ENCODE results near the gene PI4KB.

DNA sequence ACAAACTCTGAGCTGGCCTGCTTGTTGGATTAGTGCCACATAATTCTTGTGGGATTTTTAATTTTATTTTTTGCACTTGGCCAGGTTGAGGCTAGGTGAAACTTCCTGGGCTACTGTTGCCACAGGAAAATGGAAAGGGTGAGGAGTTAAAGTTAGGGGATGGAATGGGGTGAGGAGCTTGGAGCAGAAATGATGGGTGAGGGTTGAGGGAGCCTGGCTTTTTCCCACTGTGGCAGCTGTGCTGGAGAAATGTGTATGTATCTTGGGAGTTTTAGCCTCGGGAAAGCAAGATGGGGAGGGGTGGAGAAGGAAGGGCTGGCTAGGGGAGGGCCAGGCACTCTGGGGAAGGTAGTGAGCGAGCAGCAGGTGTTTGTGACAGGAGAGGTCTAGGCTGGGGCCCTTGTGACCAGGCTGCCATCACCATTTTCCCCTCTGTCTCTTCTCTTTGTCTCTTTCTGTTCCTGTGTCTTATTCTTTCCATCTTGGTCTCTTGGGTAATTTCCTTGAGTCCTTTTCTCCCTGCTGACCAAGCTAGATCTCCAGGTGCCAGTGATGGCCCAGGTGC, 43.1 kb downstream of the PI4KB start:
- TF ChIP-seq, protein P1, sequence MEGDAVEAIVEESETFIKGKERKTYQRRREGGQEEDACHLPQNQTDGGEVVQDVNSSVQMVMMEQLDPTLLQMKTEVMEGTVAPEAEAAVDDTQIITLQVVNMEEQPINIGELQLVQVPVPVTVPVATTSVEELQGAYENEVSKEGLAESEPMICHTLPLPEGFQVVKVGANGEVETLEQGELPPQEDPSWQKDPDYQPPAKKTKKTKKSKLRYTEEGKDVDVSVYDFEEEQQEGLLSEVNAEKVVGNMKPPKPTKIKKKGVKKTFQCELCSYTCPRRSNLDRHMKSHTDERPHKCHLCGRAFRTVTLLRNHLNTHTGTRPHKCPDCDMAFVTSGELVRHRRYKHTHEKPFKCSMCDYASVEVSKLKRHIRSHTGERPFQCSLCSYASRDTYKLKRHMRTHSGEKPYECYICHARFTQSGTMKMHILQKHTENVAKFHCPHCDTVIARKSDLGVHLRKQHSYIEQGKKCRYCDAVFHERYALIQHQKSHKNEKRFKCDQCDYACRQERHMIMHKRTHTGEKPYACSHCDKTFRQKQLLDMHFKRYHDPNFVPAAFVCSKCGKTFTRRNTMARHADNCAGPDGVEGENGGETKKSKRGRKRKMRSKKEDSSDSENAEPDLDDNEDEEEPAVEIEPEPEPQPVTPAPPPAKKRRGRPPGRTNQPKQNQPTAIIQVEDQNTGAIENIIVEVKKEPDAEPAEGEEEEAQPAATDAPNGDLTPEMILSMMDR (IDR thresholded peaks at IDR 0.05; ENCODE audit: low read depth, low read length, missing input control), result no peak
- TF ChIP-seq, protein P2, sequence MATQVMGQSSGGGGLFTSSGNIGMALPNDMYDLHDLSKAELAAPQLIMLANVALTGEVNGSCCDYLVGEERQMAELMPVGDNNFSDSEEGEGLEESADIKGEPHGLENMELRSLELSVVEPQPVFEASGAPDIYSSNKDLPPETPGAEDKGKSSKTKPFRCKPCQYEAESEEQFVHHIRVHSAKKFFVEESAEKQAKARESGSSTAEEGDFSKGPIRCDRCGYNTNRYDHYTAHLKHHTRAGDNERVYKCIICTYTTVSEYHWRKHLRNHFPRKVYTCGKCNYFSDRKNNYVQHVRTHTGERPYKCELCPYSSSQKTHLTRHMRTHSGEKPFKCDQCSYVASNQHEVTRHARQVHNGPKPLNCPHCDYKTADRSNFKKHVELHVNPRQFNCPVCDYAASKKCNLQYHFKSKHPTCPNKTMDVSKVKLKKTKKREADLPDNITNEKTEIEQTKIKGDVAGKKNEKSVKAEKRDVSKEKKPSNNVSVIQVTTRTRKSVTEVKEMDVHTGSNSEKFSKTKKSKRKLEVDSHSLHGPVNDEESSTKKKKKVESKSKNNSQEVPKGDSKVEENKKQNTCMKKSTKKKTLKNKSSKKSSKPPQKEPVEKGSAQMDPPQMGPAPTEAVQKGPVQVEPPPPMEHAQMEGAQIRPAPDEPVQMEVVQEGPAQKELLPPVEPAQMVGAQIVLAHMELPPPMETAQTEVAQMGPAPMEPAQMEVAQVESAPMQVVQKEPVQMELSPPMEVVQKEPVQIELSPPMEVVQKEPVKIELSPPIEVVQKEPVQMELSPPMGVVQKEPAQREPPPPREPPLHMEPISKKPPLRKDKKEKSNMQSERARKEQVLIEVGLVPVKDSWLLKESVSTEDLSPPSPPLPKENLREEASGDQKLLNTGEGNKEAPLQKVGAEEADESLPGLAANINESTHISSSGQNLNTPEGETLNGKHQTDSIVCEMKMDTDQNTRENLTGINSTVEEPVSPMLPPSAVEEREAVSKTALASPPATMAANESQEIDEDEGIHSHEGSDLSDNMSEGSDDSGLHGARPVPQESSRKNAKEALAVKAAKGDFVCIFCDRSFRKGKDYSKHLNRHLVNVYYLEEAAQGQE (IDR thresholded peaks at IDR 0.05), result no peak
